ENCODE data around the gene ZNF609. TPM values are rescaled to one million over a fixed set of nuclear protein-coding genes. Genes with fewer than 3 reads are reported as not detected.

The ZNF609 gene
- total RNA-seq, 4 donors from 2014 or later: 38.7 to 50.6 (median 43.9) TPM

DNA sequence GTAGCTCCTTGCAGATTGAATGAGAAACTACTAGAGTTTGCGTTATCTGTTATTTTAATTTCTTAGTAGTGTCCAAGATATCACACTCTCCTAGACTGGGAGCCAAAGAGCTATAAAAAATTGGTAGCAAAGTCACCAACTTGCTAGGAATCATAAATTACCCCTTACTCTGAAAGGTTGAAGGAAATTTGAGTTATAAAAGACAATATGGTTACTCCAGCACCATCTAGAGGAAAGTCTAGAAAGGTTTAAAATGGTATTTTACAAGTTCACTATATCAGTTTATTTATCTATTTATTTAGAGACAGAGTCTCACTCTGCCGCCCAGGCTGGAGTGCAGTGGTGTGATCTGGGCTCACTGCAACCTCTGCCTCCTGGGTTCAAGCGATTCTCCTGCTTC, 193.4 kb downstream of the ZNF609 start:
- Histone ChIP-seq H3K27me3 (no peaks in the 10 kb centered on the region), H3K4me1 (peaks cover 0 to 17% (median 0%) of the 10 kb centered on the region in 3 donors), H3K4me3 (no peak overlapping the region), H3K27ac (no peak overlapping the region), H3K36me3 (peaks cover 0 to 10% of the 10 kb centered on the region in 2 donors), H3K9me3 (no peaks in the 10 kb centered on the region)
- TF ChIP-seq POLR2A (IDR thresholded peaks at IDR 0.05) (no peak), EP300 (IDR thresholded peaks at IDR 0.05) (no peak), POLR2AphosphoS5 (IDR thresholded peaks at IDR 0.05) (no peak)
- TF ChIP-seq, protein P1, sequence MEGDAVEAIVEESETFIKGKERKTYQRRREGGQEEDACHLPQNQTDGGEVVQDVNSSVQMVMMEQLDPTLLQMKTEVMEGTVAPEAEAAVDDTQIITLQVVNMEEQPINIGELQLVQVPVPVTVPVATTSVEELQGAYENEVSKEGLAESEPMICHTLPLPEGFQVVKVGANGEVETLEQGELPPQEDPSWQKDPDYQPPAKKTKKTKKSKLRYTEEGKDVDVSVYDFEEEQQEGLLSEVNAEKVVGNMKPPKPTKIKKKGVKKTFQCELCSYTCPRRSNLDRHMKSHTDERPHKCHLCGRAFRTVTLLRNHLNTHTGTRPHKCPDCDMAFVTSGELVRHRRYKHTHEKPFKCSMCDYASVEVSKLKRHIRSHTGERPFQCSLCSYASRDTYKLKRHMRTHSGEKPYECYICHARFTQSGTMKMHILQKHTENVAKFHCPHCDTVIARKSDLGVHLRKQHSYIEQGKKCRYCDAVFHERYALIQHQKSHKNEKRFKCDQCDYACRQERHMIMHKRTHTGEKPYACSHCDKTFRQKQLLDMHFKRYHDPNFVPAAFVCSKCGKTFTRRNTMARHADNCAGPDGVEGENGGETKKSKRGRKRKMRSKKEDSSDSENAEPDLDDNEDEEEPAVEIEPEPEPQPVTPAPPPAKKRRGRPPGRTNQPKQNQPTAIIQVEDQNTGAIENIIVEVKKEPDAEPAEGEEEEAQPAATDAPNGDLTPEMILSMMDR (IDR thresholded peaks at IDR 0.05): peak in 3 of 4 experiments; percentile 22 to 38 (median 23)
- 67 to 74% methylated on average over 3 of the region's 3 CpGs for WGBS, 2 donors (ENCODE audit: low coverage in 1 of 2)
- no peak for ATAC-seq

DNA sequence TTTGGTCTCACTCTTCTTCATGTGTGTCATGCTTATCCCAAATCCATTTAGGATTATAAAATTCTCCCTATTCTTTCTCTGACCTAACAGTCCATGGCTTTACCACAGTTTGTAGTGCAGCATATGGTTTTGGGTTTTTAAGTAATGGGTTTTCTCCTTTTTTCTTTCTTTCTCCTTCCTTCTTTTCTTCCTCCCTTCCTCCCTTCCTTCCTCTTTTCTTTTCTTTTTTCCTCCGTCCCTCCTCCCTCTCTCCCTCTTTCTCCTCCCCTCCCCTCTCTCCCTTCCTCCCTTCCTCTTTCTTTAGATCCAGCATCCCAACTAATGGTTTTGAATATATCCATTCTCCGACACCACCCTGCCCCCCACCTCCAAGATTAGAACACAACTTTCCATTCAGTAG, 196.1 kb downstream of the ZNF609 start:
- TF ChIP-seq POLR2A (IDR thresholded peaks at IDR 0.05) (no peak), POLR2AphosphoS5 (IDR thresholded peaks at IDR 0.05) (no peak), EP300 (IDR thresholded peaks at IDR 0.05) (no peak)
- TF ChIP-seq, protein P1 (IDR thresholded peaks at IDR 0.05): no peak
- no peak overlapping the region for H3K27ac ChIP-seq
- no peaks in the 10 kb centered on the region for H3K27me3 ChIP-seq
- H3K4me1 ChIP-seq: peaks cover 0 to 23% (median 0%) of the 10 kb centered on the region in 3 donors
- ATAC-seq: no peak
- no peaks in the 10 kb centered on the region for H3K9me3 ChIP-seq
- 73 to 100% methylated on average over 1 to 2 of the region's 2 CpGs for WGBS, 2 donors (ENCODE audit: low coverage in 1 of 2)
- peaks cover 0 to 10% of the 10 kb centered on the region in 2 donors for H3K36me3 ChIP-seq
- no peak overlapping the region for H3K4me3 ChIP-seq

DNA sequence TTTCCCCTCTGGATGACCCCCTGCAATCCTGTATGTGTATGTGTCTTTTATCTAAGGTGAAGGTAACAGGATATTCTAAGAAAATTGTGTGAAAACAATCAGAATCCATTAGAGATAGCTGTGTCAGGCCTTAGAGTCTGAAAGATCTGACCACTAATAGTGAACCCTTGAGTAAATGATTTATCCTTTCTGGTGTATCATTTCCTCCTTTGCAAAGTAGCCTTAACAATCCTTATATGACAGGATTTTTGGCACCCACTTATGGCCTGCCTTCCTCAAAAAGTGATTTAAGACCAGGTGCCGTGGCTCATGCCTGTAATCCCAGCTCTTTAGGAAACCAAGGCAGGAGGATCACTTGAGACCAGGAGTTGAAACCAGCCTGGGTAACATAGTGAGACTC, 204.8 kb downstream of the ZNF609 start:
- TF ChIP-seq, protein P1 (IDR thresholded peaks at IDR 0.05): no peak
- TF ChIP-seq EP300 (IDR thresholded peaks at IDR 0.05) (no peak), POLR2A (IDR thresholded peaks at IDR 0.05) (no peak), POLR2AphosphoS5 (IDR thresholded peaks at IDR 0.05) (no peak)
- Histone ChIP-seq H3K9me3 (no peaks in the 10 kb centered on the region), H3K27ac (no peak overlapping the region), H3K4me1 (peaks cover 0 to 24% (median 0%) of the 10 kb centered on the region in 3 donors), H3K27me3 (no peaks in the 10 kb centered on the region), H3K4me3 (no peak overlapping the region), H3K36me3 (peaks cover 0 to 7% of the 10 kb centered on the region in 2 donors)
- no peak for ATAC-seq
- 71 to 100% methylated on average over 1 of the region's 1 CpG for WGBS, 2 donors (ENCODE audit: low coverage in 1 of 2)

DNA sequence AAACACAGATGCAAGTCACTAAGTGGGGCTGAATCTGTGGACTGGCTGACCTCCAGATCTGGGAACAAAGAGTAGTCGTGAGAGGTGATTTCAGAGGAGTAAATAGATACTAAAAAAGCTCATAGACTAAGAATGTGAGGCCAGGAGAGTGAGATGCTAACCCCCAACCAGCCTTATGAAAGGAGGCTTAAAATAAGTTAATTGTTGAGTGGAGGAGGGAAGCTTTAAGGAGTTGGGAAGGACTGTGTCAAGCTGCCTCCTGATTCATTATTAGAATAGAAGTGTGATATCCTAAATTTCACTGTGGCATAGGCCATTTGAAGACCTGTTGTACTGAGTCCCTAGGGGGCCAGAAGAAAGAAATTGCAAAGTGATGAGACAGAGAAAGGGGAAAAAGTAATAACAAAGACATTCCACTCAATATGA, 207.4 kb downstream of the ZNF609 start:
- no peak for ATAC-seq

DNA sequence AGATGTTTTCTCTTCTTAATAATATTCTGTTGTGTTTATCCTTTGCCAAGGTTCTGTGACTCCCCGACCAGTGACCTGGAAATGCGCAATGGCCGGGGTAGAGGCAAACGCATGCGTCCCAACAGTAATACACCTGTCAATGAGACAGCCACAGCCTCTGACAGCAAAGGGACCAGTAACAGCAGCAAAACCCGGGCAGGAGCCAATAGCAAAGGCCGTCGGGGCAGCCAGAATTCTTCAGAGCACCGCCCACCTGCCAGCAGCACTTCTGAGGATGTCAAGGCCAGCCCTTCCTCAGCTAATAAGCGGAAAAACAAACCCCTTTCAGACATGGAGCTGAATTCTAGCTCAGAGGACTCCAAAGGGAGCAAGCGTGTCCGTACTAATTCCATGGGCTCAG, 213.5 kb downstream of the ZNF609 start:
- 52 to 87% methylated on average over 3 of the region's 12 CpGs for WGBS, 2 donors (ENCODE audit: low coverage in 1 of 2)

More for the DNA sequence above, 207.4 kb downstream of the ZNF609 start:
- H3K27me3 ChIP-seq: no peaks in the 10 kb centered on the region
- TF ChIP-seq, protein P1 (IDR thresholded peaks at IDR 0.05): no peak
- TF ChIP-seq POLR2AphosphoS5 (IDR thresholded peaks at IDR 0.05) (no peak), POLR2A (IDR thresholded peaks at IDR 0.05) (no peak), EP300 (IDR thresholded peaks at IDR 0.05) (no peak)
- no peak overlapping the region for H3K27ac ChIP-seq
- H3K4me1 ChIP-seq: peaks cover 0 to 24% (median 0%) of the 10 kb centered on the region in 3 donors
- no peaks in the 10 kb centered on the region for H3K9me3 ChIP-seq
- H3K36me3 ChIP-seq: peaks cover 0 to 16% of the 10 kb centered on the region in 2 donors
- H3K4me3 ChIP-seq: no peak overlapping the region
- WGBS, 2 donors (ENCODE audit: low coverage in 1 of 2): 0 to 17% methylated on average over 1 of the region's 1 CpG

More for the DNA sequence above, 213.5 kb downstream of the ZNF609 start:
- Histone ChIP-seq H3K4me1 (no peaks in the 10 kb centered on the region), H3K4me3 (no peak overlapping the region), H3K9me3 (no peaks in the 10 kb centered on the region), H3K27ac (no peak overlapping the region), H3K36me3 (peaks cover 0 to 69% of the 10 kb centered on the region in 2 donors), H3K27me3 (no peaks in the 10 kb centered on the region)
- ATAC-seq: no peak
- TF ChIP-seq, protein P1 (IDR thresholded peaks at IDR 0.05): no peak
- TF ChIP-seq EP300 (IDR thresholded peaks at IDR 0.05) (no peak), POLR2AphosphoS5 (IDR thresholded peaks at IDR 0.05) (no peak), POLR2A (IDR thresholded peaks at IDR 0.05) (no peak)

All from gastroesophageal sphincter (tissue), 4 donors.